H1 (cell line): Measurements from ENCODE around the gene CTIF. TPM values are rescaled to one million over a fixed set of nuclear protein-coding genes. Genes with fewer than 3 reads are reported as not detected.

Experiments
- polyA plus RNA-seq, 7 experiments: library from polyadenylated mRNA; depleted of rRNA in 3 of 7; stranded (reverse) in 5 of 7; unstranded in 2 of 7; fragments of >200 nt in 5 of 7; fragments of 200-250 nt in 2 of 7; gene quantifications; 1 replicate in 5 of 7; 2 replicates in 1 of 7; 4 replicates in 1 of 7; pipeline versions ENCODE4 v1.2.1 to v1.2.3, GENCODE V29; 2011 to 2013; ENCODE audit warnings: missing spikeins in 2 of 7, mixed read lengths in 2 of 7
- total RNA-seq: library from RNA; stranded (reverse); fragmentation: NEBNext Ultra II Directional; extraction: Animal tissue kit (Norgen Biotek cat#: 25700); gene quantifications from 2 replicates; pipeline ENCODE4 v1.2.1, GENCODE V29; 2021
- TF ChIP-seq, protein P1 (sequence below): IDR thresholded peaks from 2 replicates; pipeline ENCODE4 v1.6.1; 2011; ENCODE audit warnings: low read depth, mild to moderate bottlenecking, low read length; ENCODE audit not compliant: insufficient read depth

CTIF gene
- total and polyA plus RNA-seq, 2 of the 8 experiments (the other 6 are each of a cell fraction or from before 2014, with no cell fraction given): 9.0 to 17.8 TPM

- TF ChIP-seq, protein P1, sequence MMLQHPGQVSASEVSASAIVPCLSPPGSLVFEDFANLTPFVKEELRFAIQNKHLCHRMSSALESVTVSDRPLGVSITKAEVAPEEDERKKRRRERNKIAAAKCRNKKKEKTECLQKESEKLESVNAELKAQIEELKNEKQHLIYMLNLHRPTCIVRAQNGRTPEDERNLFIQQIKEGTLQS: no peak
- TF ChIP-seq, all 59 proteins: peak for 0
Measured at GRCh38 chr18:48578289-48578688, 39.5 kb downstream of the CTIF start (continued).
